ENCODE measurements around the gene TPSG1. TPM values are rescaled to one million over a fixed set of nuclear protein-coding genes. Genes with fewer than 3 reads are reported as not detected.
"Not testable (repeated sequence)": the region's sequence is repeated elsewhere in the genome, so short reads cannot be mapped to it uniquely, and the experiment has no call there.

TPSG1 gene
- total RNA-seq, 2 donors from 2014 or later, result 0.21 TPM; not detected in 1

GRCh38 chr16:1258225-1258600 lies 33.1 kb upstream of the TPSG1 start:
- intact Hi-C loops (cut with DNase I), result no loop called here
- ATAC-seq (no peak), DNase-seq (no peak)

GRCh38 chr16:1257561-1258224 lies 32.6 kb upstream of the TPSG1 start:
- intact Hi-C loops (cut with DNase I), result no loop called here
- ATAC-seq (no peak), DNase-seq (no peak)

DNA sequence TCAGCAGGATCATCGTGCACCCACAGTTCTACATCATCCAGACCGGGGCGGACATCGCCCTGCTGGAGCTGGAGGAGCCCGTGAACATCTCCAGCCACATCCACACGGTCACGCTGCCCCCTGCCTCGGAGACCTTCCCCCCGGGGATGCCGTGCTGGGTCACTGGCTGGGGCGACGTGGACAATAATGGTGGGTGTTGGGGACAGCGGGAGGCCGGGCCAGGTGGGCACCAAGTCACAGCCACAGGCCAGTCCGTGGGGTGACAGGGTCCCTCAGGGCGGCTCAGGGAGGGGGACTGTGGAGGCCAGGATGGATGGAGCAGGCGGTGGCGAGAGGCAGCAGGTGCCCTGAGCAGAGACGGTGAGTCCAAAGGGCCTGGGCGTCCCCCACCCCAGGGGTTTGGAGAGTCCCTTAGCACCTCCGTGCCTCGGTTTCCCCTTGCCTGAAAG lies 31.8 kb upstream of the TPSG1 start:
- DNase-seq (no peak), ATAC-seq (no peak)
- intact Hi-C loops (cut with DNase I), result no loop called here

DNA sequence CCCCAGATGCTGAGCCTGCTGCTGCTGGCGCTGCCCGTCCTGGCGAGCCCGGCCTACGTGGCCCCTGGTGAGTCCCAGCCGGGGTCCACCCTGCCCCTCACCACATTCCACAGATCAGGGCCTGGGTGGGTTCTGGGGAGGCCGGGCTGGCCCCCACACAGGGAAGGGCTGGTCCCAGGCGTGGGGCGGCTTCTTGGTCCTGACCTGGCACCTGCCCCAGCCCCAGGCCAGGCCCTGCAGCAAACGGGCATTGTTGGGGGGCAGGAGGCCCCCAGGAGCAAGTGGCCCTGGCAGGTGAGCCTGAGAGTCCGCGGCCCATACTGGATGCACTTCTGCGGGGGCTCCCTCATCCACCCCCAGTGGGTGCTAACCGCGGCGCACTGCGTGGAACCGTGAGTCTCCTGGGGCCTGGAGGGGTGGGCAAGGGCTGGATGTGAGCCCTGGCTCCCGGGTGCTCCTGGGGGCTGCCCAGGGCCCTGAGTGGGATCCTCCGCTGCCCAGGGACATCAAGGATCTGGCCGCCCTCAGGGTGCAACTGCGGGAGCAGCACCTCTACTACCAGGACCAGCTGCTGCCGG lies 31.3 kb upstream of the TPSG1 start:
- intact Hi-C loops (cut with DNase I); ATAC-seq; DNase-seq: not testable (repeated sequence)

DNA sequence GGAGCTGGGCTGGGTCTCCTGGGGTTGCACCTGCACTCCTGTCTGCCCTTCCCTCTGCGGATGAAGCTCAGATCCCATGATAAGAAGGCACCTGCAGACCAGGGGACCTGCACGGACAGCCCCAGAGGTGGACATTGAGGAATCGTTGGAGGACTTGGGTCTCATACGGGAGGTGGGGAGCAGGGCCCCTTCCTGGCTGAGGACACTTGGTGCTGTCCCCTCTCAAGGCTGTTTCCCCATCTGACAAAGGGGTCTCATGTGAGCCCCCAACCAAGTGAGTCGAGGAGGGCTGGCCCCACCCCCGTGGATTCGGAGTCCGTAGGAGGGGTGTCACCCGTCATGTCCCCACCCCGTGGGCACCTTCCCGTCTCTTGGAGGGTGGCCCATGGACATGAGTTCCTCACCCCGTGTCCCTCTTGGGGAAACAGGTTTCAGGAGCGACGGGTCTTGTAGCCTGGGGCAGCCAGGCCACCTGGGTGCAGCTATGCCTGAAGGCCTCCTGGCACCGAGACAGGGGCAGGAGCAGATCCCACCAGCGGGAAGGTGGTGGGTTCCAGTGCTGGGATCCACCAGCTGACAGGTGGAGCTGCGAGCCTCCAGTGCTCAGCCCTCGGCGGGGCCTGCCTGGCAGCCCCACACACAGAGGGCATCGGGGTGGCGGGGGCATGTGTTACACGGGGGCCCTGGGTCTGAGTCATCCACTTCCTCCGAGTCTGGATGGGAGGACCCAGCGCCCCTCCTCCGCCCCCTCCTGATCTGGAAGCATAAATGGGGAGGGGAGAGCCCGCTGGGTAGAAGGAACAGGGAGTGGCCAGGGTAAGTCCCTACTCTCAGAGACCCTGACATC lies 30.4 kb upstream of the TPSG1 start, which contains the start of gene TPSD1:
Gene TPSD1, plus strand, starts transcription at position 794 of the 847 bp plus-strand sequence. CDS start 212 bp downstream, outside the sequence.
- DNase-seq; ATAC-seq; intact Hi-C loops (cut with DNase I): not testable (repeated sequence)

DNA sequence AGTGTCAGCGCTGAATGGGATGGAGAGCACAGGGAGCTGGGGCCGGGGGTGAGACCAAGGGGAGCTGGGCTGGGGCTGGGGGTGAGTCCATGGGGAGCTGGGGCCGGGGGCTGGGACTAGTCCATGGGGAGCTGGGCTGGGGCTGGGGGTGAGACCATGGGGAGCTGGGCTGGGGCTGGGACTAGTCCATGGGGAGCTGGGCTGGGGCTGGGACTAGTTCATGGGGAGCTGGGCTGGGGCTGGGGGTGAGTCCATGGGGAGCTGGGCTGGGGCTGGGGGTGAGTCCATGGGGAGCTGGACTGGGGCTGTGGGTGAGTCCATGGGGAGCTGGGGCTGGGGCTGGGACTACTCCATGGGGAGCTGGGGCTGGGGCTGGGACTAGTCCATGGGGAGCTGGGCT lies 29.8 kb upstream of the TPSG1 start:
- ATAC-seq; intact Hi-C loops (cut with DNase I): not testable (repeated sequence)
- peak; percentile 4 for DNase-seq

DNA sequence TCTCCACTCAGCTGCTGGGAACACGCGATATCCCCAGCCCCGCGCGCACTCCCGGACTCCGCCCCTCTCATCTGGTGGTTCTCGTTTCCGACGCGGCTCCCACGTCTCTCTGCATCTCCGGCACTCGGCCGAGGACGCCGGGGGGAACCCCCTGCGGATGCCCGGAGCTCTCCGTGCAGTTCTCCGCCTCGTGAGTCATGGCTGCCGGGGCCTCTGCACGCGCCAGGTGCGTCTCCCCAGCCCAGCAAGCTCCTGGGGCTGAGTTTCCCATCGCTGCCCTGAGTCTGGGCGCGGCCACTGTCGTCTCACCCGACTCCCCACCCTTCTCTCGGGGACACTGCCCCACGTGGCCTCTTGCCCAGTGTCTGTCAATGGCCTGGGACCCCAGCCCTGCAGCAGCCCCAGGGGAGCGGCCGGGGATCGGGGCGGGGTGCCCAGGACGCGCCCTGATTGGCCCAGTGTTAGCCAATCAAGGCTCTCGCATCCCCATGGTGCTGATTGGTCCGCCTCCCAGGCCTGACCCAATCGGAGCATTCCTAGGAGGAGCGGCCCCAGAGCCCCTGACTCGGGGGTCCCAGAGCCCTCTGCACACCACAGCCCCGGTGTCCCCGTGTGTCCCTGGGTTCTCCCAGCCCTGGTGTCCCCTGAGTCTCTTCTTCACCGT lies 28.8 kb upstream of the TPSG1 start:
- DNase-seq; intact Hi-C loops (cut with DNase I): not testable (repeated sequence)
- peak; percentile 50 to 61 for ATAC-seq

GRCh38 chr16:1249031-1249755 lies 24.1 kb upstream of the TPSG1 start:
- ATAC-seq, result peak; percentile 60 to 61
- DNase-seq; intact Hi-C loops (cut with DNase I): not testable (repeated sequence)

DNA sequence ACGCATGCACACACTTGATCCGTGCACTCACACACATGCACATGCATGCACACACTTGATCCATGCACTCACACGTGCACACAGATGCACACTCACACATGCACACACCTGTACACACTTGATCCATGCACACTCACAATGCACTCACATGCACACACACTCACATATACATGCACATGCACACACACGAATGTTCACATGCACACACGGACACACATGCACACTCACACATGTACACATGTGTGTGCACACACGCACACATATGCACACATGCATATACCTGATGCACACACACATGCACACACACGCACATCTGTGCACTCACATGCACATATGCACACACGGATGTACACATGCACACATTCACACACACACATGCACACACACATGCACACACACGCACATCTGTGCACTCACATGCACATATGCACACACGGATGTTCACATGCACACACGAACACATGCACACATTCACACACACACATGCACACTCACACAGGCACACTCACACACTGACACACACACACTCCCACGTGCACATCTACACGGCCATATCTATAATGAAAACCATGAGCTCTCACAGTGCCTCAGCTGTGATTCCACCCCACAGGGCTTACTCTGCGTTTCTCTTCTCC lies 23.0 kb upstream of the TPSG1 start:
- ATAC-seq; intact Hi-C loops (cut with DNase I); DNase-seq: not testable (repeated sequence)

GRCh38 chr16:1245452-1246020 lies 20.5 kb upstream of the TPSG1 start:
- DNase-seq (peak; percentile 12), ATAC-seq (no peak)
- intact Hi-C loops (cut with DNase I), result no loop called here

GRCh38 chr16:1244881-1245280 lies 19.8 kb upstream of the TPSG1 start:
- DNase-seq (peak; percentile 10), ATAC-seq (no peak)
- intact Hi-C loops (cut with DNase I), result no loop called here

DNA sequence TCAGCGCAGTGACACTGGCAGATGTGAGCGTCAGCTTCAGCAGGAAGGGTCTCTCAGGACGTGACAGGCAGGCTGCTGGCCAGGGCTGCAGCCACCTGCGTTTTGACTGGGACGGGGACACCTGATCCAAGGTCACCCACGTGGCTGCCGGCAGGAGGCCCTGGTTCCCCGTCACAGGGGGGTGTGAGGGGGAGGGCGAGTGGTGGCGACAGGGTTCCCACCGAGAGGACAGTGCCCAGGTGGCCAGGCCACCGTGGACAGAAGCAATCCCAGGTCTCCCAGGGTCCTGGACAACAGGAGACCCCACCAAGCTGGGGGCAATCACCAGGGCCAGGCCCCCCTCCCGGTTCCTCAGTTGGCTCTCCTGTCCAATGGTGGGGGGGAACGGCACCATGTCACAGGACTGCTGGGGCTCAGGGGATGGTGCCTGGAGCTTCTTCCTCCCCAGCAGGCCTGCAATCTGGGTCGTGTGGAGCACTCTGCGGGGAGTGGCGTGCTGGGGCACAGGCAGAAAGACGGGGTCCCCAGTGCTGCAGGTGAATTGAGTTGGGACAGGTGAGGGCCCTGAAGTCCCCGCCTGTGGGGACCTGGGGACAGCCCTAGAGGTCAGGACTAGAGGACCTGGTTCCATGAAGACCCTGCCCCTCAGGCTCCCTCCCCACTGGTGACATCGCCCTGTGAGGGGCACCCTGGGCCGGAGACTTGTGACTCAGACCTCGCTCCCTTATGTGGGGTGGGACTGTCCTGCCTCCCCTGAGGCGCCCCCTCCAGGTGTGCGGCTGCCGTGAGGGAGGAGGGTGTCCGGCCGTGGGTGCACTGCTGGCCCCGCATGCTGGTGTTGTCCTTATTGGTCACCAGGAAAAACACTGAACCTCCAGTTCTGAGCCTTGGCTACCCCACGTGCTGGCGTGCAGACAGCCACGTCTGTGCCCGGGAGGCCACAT lies 19.1 kb upstream of the TPSG1 start:
- intact Hi-C loops (cut with DNase I); ATAC-seq: not testable (repeated sequence)
- peak; percentile 17 for DNase-seq

DNA sequence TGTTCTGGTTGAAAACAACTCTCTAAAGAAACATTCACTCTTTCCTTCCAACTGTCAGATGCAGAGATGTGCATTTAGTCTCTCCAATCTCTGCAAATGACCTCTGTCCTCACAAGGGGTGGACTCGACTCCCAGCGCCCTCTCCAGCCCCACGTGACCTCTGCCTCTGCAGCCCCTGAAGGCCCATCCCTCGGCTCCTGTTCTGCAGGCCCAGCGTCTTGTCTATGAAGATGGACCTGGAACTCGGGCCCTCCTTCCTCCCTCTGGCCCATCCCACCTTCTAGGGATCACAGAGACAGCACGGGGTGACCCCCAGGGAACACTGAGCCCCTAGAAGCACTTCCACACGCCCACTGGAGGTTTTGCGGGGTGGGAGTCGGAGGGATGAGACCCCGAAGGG lies 18.3 kb upstream of the TPSG1 start:
- peak; percentile 3 for DNase-seq
- intact Hi-C loops (cut with DNase I); ATAC-seq: not testable (repeated sequence)

DNA sequence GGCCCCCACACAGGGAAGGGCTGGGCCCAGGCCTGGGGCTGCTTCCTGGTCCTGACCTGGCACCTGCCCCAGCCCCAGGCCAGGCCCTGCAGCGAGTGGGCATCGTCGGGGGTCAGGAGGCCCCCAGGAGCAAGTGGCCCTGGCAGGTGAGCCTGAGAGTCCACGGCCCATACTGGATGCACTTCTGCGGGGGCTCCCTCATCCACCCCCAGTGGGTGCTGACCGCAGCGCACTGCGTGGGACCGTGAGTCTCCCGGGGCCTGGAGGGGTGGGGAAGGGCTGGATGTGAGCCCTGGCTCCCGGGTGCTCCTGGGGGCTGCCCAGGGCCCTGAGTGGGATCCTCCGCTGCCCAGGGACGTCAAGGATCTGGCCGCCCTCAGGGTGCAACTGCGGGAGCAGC lies 16.0 kb upstream of the TPSG1 start:
- DNase-seq, result peak; percentile 5
- ATAC-seq; intact Hi-C loops (cut with DNase I): not testable (repeated sequence)

GRCh38 chr16:1240436-1240835 lies 15.4 kb upstream of the TPSG1 start, which contains the start of gene TPSAB1:
Gene TPSAB1, plus strand, starts transcription at chr16:1240705. Its CDS starts 234 bp downstream, at chr16:1240939.
- intact Hi-C loops (cut with DNase I); ATAC-seq: not testable (repeated sequence)
- DNase-seq, result peak; percentile 2

- DNase-seq, ATAC-seq: not testable (repeated sequence)
These were observed 14.5 kb upstream of the TPSG1 start for GRCh38 chr16:1239575-1239974.

DNA sequence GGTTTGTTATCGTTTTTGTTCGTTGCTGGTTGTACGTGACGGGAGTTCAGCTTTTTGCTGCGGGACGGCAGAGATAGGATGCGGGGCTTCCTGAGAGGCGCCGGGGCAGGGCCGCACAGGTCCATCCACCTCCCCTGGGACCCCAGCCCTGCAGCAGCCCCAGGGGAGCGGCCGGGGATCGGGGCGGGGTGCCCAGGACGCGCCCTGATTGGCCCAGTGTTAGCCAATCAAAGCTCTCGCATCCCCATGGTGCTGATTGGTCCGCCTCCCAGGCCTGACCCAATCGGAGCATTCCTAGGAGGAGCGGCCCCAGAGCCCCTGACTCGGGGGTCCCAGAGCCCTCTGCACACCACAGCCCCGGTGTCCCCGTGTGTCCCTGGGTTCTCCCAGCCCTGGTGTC lies 13.8 kb upstream of the TPSG1 start:
- ATAC-seq (peak in 1 of 2 donors; percentile 8), DNase-seq (peak; percentile 0)
- intact Hi-C loops (cut with DNase I), result not testable (repeated sequence)

More at GRCh38 chr16:1239575-1239974, 14.5 kb upstream of the TPSG1 start:
- intact Hi-C loops (cut with DNase I), result not testable (repeated sequence)
